Limb (tissue), 2 donors: Measurements from ENCODE around the gene CNGA2.

Experiments used
- DNase-seq, 2 donors: peaks; one replicate each; pipeline ENCODE4 v3.0.0-alpha.2; 2016; ENCODE audit errors: extremely low spot score in 2 of 2

The CNGA2 gene

GRCh38 chrX:151711787-151712186 lies 22.8 kb upstream of the CNGA2 start:
- DNase-seq = no peak

GRCh38 chrX:151712253-151712652 lies 22.3 kb upstream of the CNGA2 start:
- no peak for DNase-seq

GRCh38 chrX:151713849-151714248 lies 20.7 kb upstream of the CNGA2 start:
- DNase-seq = no peak

- DNase-seq = no peak
These were observed 20.2 kb upstream of the CNGA2 start for GRCh38 chrX:151714362-151714761.

DNA sequence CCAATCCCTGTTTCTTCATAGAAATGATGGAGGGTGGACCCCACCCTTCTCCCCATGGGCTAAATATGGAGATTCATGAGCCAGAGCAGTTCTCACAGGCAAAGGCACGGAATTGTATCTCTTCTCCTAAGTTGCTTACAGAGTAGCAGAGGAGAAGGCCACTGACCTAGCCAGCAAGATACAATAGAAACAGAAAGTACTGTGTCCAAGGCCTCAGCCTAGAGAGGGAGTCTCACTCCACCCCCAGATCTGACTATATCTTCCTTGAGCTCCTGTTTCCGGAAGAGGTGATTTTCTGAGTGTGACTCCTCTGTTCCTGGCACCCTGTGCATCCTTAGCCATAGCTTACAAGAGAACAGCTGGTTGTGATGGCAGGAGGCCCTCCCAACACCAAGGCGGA lies 18.8 kb upstream of the CNGA2 start, which contains the start of gene FATE1:
Gene FATE1, plus strand, starts transcription at position 284 of the 400 bp plus-strand sequence. Its CDS starts 85 bp downstream, at position 369.
- no peak for DNase-seq

DNA sequence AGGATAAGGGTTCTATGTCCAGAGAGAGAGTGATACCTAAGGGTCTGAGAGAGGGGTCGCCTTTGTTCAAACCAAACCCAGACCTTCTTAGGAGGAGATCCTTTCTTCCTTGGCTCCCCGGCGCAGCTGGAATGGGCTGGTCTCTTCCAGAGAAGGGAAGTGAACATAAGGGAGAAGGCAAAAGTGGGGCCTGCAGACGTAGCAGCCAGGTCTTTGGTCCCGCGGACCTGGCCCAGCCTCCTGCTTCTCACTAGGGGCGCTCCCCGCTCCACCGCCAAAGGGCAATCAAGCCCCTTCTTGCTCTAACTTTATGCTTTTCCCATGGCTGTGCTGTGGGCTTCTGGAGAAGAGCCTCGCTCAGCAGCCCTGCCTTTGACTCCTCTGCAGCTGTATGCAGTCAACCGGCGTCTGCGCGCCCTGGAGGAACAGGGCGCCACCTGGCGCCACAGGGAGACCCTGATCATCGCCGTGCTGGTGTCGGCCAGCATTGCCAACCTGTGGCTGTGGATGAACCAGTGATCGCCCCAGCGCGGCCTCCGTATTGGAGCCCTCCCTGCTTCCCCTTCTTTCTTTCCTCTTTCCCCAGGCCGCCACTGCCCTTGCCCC lies 12.2 kb upstream of the CNGA2 start:
- DNase-seq = peak in 1 of 2 donors; percentile 49

GRCh38 chrX:151723156-151723760 lies 11.3 kb upstream of the CNGA2 start:
- DNase-seq = no peak

GRCh38 chrX:151724563-151725337 lies 9.8 kb upstream of the CNGA2 start:
- no peak for DNase-seq

GRCh38 chrX:151725338-151725614 lies 9.3 kb upstream of the CNGA2 start:
- DNase-seq = no peak

GRCh38 chrX:151726751-151727150 lies 7.8 kb upstream of the CNGA2 start:
- no peak for DNase-seq

DNA sequence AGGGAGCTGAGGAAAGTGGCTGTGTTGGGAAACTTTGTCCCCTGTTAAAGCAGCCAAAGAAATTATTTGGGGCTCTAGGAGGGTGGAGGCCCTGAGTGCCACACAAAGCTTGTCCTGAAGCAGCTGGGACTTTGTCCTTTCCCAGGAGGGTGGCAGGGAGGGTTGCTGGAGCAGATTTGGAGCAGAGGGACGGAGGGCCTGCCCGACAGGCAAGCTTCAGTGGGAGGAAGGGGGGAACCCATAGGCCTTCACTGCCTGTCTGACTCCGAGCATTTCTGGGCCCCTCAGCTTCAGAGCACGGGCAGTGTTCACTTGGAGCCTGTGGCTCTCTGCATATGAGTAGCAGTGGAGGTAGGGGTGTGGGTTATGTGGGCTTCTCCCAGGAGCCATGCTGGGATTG lies 7.2 kb upstream of the CNGA2 start:
- DNase-seq = no peak

- no peak for DNase-seq
These were observed 5.4 kb upstream of the CNGA2 start for GRCh38 chrX:151729056-151729725.

- no peak for DNase-seq
These were observed 673 bp downstream of the CNGA2 start for GRCh38 chrX:151735219-151735618.

DNA sequence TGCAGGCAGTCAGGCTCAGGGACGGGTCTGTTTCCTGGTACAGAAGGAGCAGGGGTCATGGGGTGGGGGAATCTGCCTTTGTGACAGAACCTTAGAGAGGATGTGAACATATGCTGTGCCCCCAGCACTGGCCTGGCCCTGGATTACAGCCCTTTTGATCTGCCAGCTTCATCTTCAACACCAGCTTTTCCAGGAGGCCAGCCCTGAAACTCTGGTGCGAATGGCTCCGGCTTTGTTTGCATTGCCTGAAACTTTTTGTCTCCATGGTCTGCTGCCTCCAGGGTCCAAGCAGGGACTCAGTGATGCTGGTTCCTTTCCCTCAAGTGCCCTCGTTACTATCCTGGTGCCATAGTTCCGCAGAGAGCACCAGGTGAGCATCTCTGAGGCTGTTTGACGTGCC lies 2.1 kb downstream of the CNGA2 start:
- DNase-seq = no peak

DNA sequence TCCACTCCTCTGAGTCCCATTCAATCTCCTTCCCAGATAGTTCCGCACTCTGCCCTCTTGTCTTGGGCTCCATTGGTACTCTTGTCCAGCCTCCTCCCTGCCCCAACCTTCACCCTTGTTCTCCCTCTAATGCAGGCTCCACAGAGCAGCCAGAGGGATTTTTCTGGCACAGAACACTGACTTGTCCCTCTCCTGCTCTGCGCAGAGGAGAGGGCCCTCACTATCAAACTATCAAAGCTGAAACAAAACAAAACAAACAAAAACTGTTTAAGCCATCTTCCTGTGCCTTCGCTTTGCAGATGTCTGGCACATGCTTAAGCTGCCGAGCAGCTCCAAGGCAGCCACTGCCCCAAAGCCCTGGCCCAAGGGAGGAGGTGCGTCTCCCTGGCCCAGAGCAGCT lies 2.9 kb downstream of the CNGA2 start:
- DNase-seq = no peak

DNA sequence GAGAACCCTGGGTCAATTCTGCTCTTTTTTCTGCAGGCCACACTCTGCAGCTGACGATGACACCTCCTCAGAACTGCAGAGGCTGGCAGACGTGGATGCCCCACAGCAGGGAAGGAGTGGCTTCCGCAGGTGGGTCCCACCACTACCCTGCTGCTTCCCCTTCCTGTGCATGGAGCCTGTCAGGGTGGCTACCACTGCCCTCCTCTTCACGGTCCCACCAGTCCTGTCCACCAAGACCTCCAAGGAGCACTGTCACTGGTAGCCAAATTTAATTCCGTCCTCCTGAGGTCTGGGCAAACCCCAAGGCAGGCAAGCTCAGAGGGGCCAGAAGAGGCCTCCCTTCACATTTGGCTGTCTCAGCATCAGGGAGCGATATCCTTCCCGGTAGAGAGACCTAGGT lies 4.2 kb downstream of the CNGA2 start:
- DNase-seq = no peak

- DNase-seq = no peak
These were observed 7.1 kb downstream of the CNGA2 start for GRCh38 chrX:151741606-151742005.

DNA sequence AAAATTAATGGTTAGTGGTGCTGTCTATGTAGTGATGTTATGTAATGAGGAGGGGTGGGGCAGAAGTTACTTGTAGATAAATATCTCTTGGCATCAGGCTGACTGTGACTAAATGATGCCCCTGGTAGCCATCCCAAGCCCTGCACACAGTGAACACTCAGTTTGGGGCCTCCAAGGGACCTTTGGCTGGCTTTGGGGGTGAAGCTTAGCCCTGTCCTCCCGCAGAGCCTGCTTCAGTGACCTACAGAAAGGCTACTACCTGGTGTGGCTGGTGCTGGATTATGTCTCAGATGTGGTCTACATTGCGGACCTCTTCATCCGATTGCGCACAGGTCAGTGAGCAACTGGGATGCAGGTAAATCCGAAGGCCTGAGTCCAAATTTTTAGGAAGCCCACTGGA lies 7.8 kb downstream of the CNGA2 start:
- no peak for DNase-seq

DNA sequence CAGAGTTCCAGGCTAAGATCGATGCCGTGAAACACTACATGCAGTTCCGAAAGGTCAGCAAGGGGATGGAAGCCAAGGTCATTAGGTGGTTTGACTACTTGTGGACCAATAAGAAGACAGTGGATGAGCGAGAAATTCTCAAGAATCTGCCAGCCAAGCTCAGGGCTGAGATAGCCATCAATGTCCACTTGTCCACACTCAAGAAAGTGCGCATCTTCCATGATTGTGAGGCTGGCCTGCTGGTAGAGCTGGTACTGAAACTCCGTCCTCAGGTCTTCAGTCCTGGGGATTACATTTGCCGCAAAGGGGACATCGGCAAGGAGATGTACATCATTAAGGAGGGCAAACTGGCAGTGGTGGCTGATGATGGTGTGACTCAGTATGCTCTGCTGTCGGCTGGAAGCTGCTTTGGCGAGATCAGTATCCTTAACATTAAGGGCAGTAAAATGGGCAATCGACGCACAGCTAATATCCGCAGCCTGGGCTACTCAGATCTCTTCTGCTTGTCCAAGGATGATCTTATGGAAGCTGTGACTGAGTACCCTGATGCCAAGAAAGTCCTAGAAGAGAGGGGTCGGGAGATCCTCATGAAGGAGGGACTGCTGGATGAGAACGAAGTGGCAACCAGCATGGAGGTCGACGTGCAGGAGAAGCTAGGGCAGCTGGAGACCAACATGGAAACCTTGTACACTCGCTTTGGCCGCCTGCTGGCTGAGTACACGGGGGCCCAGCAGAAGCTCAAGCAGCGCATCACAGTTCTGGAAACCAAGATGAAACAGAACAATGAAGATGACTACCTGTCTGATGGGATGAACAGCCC lies 9.3 kb downstream of the CNGA2 start:
- DNase-seq = no peak

GRCh38 chrX:151745651-151746050 lies 11.1 kb downstream of the CNGA2 start:
- no peak for DNase-seq

GRCh38 chrX:151746502-151746901 lies 12.0 kb downstream of the CNGA2 start:
- no peak for DNase-seq

GRCh38 chrX:151750511-151750910 lies 16.0 kb downstream of the CNGA2 start:
- no peak for DNase-seq
